ENCODE measurements around the gene ANKFY1.

- TF ChIP-seq CTCF (IDR thresholded peaks at IDR 0.05; ENCODE audit: low read depth, low read length, poor library complexity, severe bottlenecking) (peak; percentile 49), EZH2phosphoT487 (IDR thresholded peaks at IDR 0.05; ENCODE audit: borderline replicate concordance, low read length) (no peak)
Measured at GRCh38 chr17:4156750-4157381, 106.9 kb downstream of the ANKFY1 start.

Data from DOHH2 (cell line).